Medulla oblongata (tissue), 1 donor: Measurements from ENCODE around the gene TACR2.

Experiments
- DNase-seq: peaks from one replicate; pipeline ENCODE4 v3.0.0-alpha.2; 2015; ENCODE audit errors: extremely low spot score

TACR2 gene

DNA sequence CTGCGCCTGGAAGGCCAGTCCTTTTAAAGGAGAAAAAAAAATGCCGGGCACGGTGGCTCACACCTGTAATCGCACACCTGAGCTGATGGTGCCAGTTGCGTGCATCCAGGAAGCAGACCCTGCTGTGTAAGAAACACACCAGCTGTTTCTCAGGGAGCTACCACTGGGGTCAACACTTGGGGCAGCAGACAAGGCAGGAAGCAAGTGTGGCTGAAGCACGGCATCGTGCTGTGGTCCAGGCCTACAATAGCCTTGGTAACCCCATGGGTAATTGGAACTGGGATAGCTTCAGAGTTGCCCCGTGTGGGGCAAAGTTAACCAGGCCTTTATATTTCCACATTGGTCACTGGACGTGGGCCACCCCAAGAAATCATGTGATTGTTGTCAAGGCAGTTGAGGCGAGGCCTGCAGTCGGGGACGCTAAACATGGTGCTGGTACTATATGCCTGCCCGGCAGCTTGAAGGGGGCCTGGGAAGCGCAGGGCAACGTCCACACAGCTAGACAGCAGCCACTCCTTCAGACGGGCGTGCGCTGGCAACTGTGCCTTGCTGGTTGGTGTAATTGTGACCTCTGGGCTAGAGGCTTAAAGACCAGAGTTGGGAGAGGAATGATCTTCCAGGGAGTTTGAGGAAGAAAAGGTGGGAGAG, 2.5 kb upstream of the TACR2 start:
- DNase-seq = no peak

GRCh38 chr10:69418052-69418752, 1.5 kb upstream of the TACR2 start:
- no peak for DNase-seq

DNA sequence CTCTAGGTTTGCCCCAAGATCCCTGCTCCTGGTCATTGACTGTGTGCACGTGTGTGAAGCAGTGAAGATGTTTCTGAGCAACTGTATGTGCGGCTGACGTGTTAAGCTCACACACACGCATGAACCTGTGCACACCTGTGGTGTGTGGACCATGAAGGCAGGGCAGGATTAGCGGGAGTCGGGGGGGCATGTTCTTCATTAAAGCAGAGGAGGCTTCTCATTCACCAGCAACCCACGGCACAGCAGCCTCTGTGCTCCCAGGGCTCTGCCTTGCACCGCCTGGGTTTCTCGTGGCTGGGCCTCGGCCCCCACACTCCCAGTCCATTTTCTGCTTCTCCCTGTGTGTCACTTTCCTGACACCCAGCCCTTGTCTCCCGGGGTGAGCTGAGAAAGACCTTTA, 824 bp upstream of the TACR2 start:
- no peak for DNase-seq

DNA sequence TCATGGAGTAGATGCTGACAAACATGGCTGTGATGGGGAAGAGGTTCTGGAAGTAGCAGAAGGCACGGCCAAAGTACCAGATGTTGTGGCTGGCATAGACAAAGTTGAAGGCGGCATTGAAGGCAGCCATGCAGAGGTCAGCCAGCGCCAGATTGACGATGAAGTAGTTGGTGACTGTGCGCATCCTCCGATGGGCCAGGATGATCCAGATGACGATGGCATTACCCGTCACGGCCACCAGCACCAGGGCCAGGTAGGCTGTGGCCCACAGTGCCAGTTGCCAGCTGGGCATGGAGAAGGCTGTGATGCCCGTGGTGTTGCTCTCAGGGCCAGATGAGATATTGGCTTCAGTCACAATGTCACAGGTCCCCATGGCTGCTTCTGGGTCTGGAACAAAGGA, 767 bp downstream of the TACR2 start:
- no peak for DNase-seq

- DNase-seq = no peak
These were observed 1.7 kb downstream of the TACR2 start for GRCh38 chr10:69415049-69415448.

- no peak for DNase-seq
These were observed 2.4 kb downstream of the TACR2 start for GRCh38 chr10:69414036-69415018.

- DNase-seq = peak; percentile 70
These were observed 3.4 kb downstream of the TACR2 start for GRCh38 chr10:69413221-69413865.

DNA sequence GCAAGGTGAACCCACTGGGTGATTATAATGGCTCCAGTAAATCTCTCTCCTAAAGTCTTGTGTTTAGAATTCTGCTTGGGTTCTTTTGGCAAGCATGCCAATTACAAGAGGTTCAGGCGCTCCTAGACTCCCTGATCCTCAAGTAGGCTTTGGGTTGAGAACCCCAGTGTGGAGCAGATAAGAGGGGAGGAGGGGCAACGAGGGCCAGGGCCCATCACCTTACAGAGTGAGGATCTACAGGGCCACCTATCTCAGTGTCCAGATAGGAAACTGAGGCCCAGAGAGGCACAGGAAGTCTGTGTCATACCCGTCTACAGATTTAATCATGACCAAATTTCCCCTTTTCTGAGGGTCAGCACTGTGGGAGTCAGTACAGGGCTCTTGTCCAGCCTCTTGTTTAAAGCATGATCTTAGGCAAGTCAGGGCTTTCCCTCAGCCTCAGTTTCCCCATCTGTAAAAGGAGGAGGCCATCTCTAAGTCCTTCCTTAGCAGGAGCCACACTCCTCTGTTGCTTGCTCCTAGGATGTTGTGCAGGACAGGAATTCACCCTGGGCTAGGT, 4.4 kb downstream of the TACR2 start:
- no peak for DNase-seq

- no peak for DNase-seq
These were observed 5.2 kb downstream of the TACR2 start for GRCh38 chr10:69411476-69411875.

DNA sequence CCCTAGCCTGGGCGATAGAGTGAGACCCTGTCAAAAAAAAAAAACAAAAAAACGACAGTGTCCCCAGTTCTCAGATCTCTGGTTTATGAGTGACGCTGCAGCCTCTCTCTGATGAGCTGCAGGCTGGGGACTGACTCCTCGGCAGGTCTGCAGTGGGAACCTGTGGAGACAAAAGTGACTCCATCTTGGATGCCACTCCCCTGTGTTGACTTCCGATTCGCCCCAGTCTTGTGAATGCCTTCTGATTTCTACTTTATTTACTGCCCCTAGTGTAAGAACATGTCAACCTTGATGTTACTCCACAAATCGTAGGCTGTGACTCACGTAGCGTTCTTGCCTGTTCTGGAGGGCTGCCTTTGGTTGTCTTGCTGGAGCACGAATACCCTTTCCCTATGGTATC, 6.2 kb downstream of the TACR2 start:
- DNase-seq = no peak

GRCh38 chr10:69409968-69410367, 6.8 kb downstream of the TACR2 start:
- DNase-seq = peak; percentile 57

- DNase-seq = no peak
These were observed 7.6 kb downstream of the TACR2 start for GRCh38 chr10:69409176-69409495.

DNA sequence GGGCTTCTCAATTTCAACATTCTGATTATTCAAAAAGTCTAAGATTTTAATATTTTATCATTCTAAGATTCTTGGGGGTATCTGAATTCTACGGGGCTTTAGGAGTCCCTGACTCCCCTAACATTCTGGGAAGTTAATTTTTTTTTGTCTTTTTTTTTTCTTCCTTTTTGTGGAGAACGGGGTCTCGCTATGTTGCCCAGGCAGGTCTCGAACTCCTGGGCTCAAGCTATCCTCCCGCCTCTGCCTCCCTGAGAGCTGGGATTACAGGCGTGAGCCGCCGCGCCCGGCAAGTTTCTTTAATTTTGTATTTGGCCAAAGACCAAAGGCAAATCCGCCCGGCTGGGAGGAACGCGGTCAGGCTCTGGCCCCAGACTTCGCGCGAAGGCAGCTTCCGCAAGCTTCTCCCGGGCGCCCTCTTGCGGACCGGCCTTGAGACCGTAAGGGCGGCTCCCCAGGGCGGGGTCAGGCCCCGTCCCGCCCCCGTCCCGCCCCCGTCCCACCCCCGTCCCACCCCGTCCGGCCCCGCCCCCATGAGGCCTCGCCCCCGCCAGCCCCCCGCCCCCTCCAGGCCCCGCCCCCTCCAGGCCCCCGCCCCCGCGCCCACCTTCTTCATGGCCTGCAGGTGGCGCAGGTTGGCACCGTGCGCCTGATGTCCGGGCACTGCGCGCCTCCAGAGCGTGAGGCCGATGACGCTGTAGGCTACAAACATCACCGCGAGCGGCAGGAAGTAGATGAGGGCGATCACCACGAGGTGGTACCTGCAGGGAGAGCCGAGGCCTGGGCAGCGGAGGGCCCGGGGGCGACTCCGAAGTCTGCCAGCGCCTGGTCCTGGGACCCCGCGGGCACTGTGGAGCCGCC, 8.2 kb downstream of the TACR2 start:
- DNase-seq = peak; percentile 92

DNA sequence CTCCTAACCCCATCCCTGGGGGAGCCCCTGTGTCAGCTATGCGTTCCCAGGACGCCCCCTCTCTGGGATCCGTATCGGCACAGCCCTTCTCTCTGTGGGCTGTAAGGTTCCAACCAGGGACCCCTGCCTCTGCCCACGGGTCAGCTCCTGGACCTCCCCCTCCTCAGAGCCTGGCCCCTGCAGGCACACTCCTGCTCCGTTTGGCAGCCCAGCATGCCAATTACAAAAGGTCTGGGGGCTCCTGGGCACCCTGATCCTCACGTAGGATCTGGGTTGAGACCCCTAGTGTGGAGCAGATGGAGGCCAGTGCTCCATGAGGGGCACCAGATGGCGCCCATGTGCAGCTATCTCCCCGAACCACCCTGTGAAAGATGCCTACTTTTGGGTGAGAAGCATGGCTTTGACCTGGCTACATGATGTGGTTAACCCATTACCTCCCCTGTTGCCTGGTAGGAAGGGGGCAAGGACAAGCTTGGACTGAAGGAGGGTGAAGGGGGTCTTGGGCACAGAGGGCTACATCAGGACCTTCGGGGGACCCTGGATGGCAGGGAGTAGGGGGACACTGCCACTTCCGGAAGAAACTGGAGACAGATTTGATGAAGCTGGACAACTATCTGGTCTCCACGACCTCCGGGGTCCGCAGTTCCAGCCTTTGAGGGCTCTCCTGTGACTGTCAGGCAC, 9.0 kb downstream of the TACR2 start:
- peak; percentile 47 for DNase-seq

DNA sequence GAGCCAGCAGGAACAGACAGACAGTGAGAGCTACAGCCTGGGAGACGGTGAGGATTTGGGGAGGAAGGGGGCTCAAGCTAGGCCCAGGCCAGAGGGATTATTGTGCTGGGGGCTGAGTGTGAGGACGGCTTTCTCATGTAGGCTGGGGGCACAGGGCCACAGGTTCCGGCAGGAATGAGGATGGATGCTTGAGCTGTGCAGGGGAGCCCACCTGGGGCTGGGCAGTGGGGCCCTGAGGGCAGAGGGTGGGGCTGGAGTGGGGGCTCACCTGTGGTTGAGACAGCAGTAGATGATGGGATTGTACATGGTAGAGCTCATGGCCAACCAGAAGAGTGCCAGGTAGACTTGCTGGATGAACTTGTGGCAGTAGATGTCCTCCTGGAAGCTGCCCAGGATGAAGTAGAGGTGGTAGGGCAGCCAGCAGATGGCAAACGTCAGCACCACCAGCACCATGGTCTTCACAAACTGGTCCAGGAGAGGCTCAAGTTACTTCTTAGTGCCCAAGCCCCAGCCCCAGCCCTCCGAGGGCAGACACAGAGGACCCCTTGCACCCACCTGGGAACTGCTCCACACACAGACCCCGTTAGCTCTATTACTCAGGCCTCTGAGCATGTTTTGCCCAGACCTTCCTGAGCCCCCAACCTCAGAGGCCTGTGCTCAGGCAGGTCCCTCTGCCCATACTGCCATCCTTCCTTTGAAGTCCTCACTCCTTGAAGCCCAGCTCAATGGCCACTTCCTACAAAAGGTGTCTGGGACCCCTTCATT, 9.7 kb downstream of the TACR2 start:
- DNase-seq = no peak

DNA sequence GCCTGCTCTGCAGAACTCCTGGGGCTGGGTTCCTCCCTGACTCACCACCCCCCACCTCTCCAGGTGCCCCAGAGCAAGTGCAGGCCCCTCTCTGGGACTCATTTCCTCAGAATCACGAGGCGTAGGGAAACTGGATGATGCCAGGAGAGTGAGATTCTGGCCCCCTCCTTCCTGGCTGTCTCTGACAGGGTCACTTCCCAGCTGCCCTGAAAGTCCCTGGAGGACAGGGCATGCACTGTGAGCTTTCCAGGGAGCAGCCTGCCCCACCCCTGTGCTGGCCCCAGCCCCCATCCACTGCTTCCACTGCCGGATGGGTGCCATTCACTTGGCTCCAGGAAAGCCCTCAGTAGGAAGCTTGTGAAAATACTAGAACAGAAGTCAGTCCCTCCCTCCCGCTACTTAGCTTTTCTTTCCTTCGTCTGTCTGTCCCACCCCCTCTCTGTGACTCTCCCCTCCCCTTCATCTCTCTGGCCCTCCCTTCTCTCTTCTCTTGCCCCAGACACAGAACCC, 10.4 kb downstream of the TACR2 start:
- DNase-seq = no peak

DNA sequence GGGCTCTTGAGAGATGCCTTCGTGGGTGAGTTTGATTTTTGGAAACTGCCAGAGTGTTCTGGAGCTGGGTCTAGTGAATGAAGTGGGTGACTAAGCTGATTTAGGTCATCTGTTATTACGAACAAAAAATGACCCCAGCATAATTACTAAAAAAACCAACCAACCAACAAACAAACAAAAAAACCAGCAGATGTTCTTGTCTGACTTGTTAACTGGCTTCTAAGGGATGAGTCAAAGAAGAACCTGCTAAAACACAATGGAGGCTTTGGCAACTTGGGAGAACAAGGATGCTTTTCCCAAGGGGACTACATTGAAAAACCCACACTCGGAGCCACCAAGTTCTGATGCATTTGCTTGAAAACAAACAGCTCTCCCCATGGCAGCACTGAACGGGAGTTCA, 11.5 kb downstream of the TACR2 start:
- DNase-seq = no peak

- no peak for DNase-seq
These were observed 11.9 kb downstream of the TACR2 start for GRCh38 chr10:69404786-69405185.

- DNase-seq = no peak
These were observed 13.2 kb downstream of the TACR2 start for GRCh38 chr10:69403519-69403918.
